ENCODE measurements around the gene NT5DC1. TPM values are rescaled to one million over a fixed set of nuclear protein-coding genes. Genes with fewer than 3 reads are reported as not detected.

Gene NT5DC1
- total and polyA plus RNA-seq, 4 donors: 8.6 to 49.0 (median 22.1) TPM

- Histone ChIP-seq H3K9ac (ENCODE audit: insufficient read depth in 1 of 2, low read length in 2 of 2) (no peak overlapping the region), H3K4me1 (ENCODE audit: control insufficient read depth in 5 of 5, insufficient read depth in 5 of 5, low read length in 5 of 5) (peaks cover 0 to 7% (median 0%) of the 10 kb centered on the region in 5 donors), H3K36me3 (ENCODE audit: control insufficient read depth in 4 of 4, insufficient read depth in 4 of 4, low read length in 4 of 4) (peaks cover 2 to 17% (median 7%) of the 10 kb centered on the region in 4 donors), H3K27me3 (ENCODE audit: control insufficient read depth in 3 of 3, insufficient read depth in 3 of 3, low read length in 2 of 3) (no peaks in the 10 kb centered on the region), H3K9me3 (ENCODE audit: control insufficient read depth in 4 of 4, insufficient read depth in 3 of 4, low read length in 3 of 4) (no peaks in the 10 kb centered on the region), H3K4me3 (no peak overlapping the region), H3K27ac (ENCODE audit: low read depth in 1 of 2, low read length in 1 of 2) (peak overlapping the region in 1 of 2 donors; percentile 31)
- DNase-seq (peak in 2 of 3 donors; percentile 89 to 91), ATAC-seq (ENCODE audit: insufficient read depth, low FRiP score) (peak; percentile 88)
- WGBS, 2 donors: 31 to 32% methylated on average over 3 of the region's 3 CpGs
- peak; percentile 63 for TF ChIP-seq CTCF (IDR thresholded peaks at IDR 0.05; ENCODE audit: control extremely low read depth, extremely low read depth)
Observed at GRCh38 chr6:116268589-116269293, 168.1 kb downstream of the NT5DC1 start.

DNA sequence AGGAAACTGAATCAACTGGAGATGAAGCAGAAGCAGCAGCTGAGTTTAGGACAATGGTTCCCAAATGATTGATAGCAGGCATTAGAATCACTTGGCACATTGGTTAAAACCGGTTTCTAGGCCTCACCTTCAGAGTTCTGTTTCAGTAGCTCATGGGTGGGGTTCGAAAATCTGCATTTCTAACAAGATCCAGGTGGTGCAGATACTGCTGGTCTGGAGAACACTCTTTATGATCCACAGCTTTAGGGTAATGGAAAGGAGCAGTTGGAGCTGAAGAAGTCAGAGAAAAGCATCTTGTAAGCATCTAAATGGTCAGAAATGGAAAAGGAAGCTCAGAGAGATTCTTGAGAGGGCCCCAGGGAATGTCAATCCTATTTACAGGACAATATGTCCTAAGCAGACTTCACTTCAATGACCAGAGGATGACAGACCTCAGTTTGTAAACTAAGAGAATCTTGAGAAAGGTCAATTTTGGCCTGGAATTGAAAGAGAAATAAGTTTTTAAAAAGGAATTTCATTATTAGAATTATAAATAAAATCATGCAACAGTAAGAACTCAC lies 170.6 kb downstream of the NT5DC1 start:
- H3K9ac ChIP-seq (ENCODE audit: insufficient read depth in 1 of 2, low read length in 2 of 2): no peak overlapping the region
- H3K4me1 ChIP-seq (ENCODE audit: control insufficient read depth in 5 of 5, insufficient read depth in 5 of 5, low read length in 5 of 5): peaks cover 0 to 12% (median 5%) of the 10 kb centered on the region in 5 donors
- no peak for DNase-seq
- H3K27ac ChIP-seq (ENCODE audit: low read depth in 1 of 2, low read length in 1 of 2): no peak overlapping the region
- no peak overlapping the region for H3K4me3 ChIP-seq
- H3K27me3 ChIP-seq (ENCODE audit: control insufficient read depth in 3 of 3, insufficient read depth in 3 of 3, low read length in 2 of 3): no peaks in the 10 kb centered on the region
- H3K9me3 ChIP-seq (ENCODE audit: control insufficient read depth in 4 of 4, insufficient read depth in 3 of 4, low read length in 3 of 4): no peaks in the 10 kb centered on the region
- TF ChIP-seq CTCF (IDR thresholded peaks at IDR 0.05; ENCODE audit: control extremely low read depth, extremely low read depth): no peak
- peaks cover 3 to 17% (median 8%) of the 10 kb centered on the region in 4 donors for H3K36me3 ChIP-seq (ENCODE audit: control insufficient read depth in 4 of 4, insufficient read depth in 4 of 4, low read length in 4 of 4)
- WGBS, 2 donors: 77 to 82% methylated on average over 2 of the region's 2 CpGs
- ATAC-seq (ENCODE audit: insufficient read depth, low FRiP score): no peak

DNA sequence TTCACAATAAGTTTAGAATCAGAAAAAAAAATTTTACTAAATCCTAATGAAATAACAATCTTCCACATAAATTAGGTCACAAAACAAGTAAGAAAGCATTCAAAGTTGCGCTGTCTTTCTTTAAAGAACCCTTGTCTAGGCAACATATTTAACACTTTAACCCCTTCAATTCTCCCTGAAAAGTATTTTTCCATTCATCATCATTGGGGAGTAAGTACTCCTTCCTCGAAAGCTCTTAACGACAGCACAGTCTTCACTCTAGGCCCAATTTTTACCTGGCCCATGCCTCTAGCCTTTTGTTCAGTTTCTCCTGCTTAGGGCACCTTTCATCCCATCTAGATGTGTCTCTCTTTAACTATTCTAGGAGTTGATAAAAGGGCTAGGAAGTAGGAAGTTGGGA lies 176.5 kb downstream of the NT5DC1 start:
- Histone ChIP-seq H3K36me3 (ENCODE audit: control insufficient read depth in 4 of 4, insufficient read depth in 4 of 4, low read length in 4 of 4) (peaks cover 3 to 29% (median 14%) of the 10 kb centered on the region in 4 donors), H3K4me1 (ENCODE audit: control insufficient read depth in 5 of 5, insufficient read depth in 5 of 5, low read length in 5 of 5) (peaks cover 5 to 40% (median 16%) of the 10 kb centered on the region in 5 donors), H3K9ac (ENCODE audit: insufficient read depth in 1 of 2, low read length in 2 of 2) (peak overlapping the region; percentile 59 to 63), H3K27ac (ENCODE audit: low read depth in 1 of 2, low read length in 1 of 2) (no peak overlapping the region), H3K4me3 (peak overlapping the region; percentile 41), H3K9me3 (ENCODE audit: control insufficient read depth in 4 of 4, insufficient read depth in 3 of 4, low read length in 3 of 4) (no peaks in the 10 kb centered on the region), H3K27me3 (ENCODE audit: control insufficient read depth in 3 of 3, insufficient read depth in 3 of 3, low read length in 2 of 3) (no peaks in the 10 kb centered on the region)
- TF ChIP-seq CTCF (IDR thresholded peaks at IDR 0.05; ENCODE audit: control extremely low read depth, extremely low read depth): no peak
- no peak for ATAC-seq (ENCODE audit: insufficient read depth, low FRiP score)
- WGBS, 2 donors: 22 to 35% methylated on average over 3 of the region's 3 CpGs
- DNase-seq: peak in 1 of 3 donors; percentile 35

Measured in lung (tissue), 12 donors.